ENCODE results near the gene ANTXR2.

ANTXR2 gene

DNA sequence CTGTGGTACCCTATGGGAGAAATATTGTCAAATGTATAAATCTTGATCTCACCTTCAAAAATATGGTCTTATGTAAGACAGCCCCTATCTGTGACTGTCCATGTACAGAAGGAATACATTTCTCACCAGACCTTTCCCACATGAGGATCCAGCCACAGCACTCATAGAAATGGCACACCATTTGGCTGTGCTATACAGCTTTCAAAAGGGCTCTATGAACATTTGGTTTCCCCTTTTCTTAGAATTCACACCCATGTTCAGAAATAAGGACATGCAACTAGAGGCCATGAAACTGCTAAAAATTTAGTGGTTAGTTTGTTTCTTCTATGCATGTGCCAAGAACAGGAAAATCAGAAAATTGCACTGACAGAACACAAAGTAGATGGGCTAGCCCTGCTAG lies 62.7 kb downstream of the ANTXR2 start:
- H3K9me2 ChIP-seq (ENCODE audit: low read depth, low read length): no peaks in the 10 kb centered on the region
- no peak overlapping the region for H3K4me3 ChIP-seq (ENCODE audit: low read depth, low read length, poor library complexity, severe bottlenecking)
- H3K36me3 ChIP-seq (ENCODE audit: insufficient read depth, low read length): no peaks in the 10 kb centered on the region
- H3K79me2 ChIP-seq (ENCODE audit: insufficient read depth, low read length): no peaks in the 10 kb centered on the region
- H2AFZ ChIP-seq (ENCODE audit: low read length): no peak overlapping the region
- H3K9me3 ChIP-seq (ENCODE audit: low read length): no peaks in the 10 kb centered on the region
- no peaks in the 10 kb centered on the region for H4K20me1 ChIP-seq (ENCODE audit: insufficient read depth, low read length)
- no peaks in the 10 kb centered on the region for H3K4me1 ChIP-seq (ENCODE audit: insufficient read depth, low read length, severe bottlenecking)
- no peak overlapping the region for H3K4me2 ChIP-seq (ENCODE audit: low read length)
- H3K27ac ChIP-seq (ENCODE audit: low read depth, low read length, poor library complexity, severe bottlenecking): no peak overlapping the region
- no peaks in the 10 kb centered on the region for H3K27me3 ChIP-seq (ENCODE audit: insufficient read depth, low read length)
- H3K9ac ChIP-seq (ENCODE audit: low read length): no peak overlapping the region
- TF ChIP-seq CTCF (IDR thresholded peaks at IDR 0.05; ENCODE audit: low read length): no peak
- no peak for TF ChIP-seq EZH2 (IDR thresholded peaks at IDR 0.05; ENCODE audit: borderline replicate concordance, low read length)
- H3F3A ChIP-seq (ENCODE audit: insufficient read depth, low read length): no peaks in the 10 kb centered on the region

- Histone ChIP-seq H3K9ac (ENCODE audit: low read length) (no peak overlapping the region), H3K36me3 (ENCODE audit: insufficient read depth, low read length) (no peaks in the 10 kb centered on the region), H3K9me3 (ENCODE audit: low read length) (no peaks in the 10 kb centered on the region), H3F3A (ENCODE audit: insufficient read depth, low read length) (no peaks in the 10 kb centered on the region), H4K20me1 (ENCODE audit: insufficient read depth, low read length) (no peaks in the 10 kb centered on the region), H3K4me3 (ENCODE audit: low read depth, low read length, poor library complexity, severe bottlenecking) (no peak overlapping the region), H3K79me2 (ENCODE audit: insufficient read depth, low read length) (no peaks in the 10 kb centered on the region), H3K9me2 (ENCODE audit: low read depth, low read length) (no peaks in the 10 kb centered on the region), H3K4me1 (ENCODE audit: insufficient read depth, low read length, severe bottlenecking) (no peaks in the 10 kb centered on the region), H3K4me2 (ENCODE audit: low read length) (no peak overlapping the region), H2AFZ (ENCODE audit: low read length) (no peak overlapping the region), H3K27ac (ENCODE audit: low read depth, low read length, poor library complexity, severe bottlenecking) (no peak overlapping the region), H3K27me3 (ENCODE audit: insufficient read depth, low read length) (no peaks in the 10 kb centered on the region)
- no peak for TF ChIP-seq EZH2 (IDR thresholded peaks at IDR 0.05; ENCODE audit: borderline replicate concordance, low read length)
- no peak for TF ChIP-seq CTCF (IDR thresholded peaks at IDR 0.05; ENCODE audit: low read length)
Observed at GRCh38 chr4:80009806-80010205, 63.2 kb downstream of the ANTXR2 start.

DNA sequence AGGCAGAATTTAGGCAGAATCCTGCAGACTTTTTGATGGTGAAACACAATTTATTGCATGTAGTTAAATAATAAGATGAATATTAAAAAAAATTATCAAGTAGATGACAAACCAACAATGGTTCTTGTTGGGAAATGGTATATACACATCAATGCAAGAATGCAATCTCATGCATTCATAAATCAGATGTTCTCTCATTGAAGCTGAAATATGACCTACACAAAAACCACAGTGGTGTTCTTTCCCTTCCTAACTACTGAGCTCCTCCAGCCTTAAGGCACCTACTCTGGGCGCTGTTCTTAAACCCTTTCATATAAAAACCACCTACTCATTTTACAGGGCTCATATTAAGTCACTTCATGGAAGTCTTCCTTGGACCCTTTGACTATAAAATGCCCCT lies 64.1 kb downstream of the ANTXR2 start:
- Histone ChIP-seq H2AFZ (ENCODE audit: low read length) (no peak overlapping the region), H3K9ac (ENCODE audit: low read length) (no peak overlapping the region), H3K4me2 (ENCODE audit: low read length) (no peak overlapping the region), H3K36me3 (ENCODE audit: insufficient read depth, low read length) (no peaks in the 10 kb centered on the region), H3F3A (ENCODE audit: insufficient read depth, low read length) (no peaks in the 10 kb centered on the region), H3K79me2 (ENCODE audit: insufficient read depth, low read length) (no peaks in the 10 kb centered on the region), H3K9me3 (ENCODE audit: low read length) (no peaks in the 10 kb centered on the region), H3K27ac (ENCODE audit: low read depth, low read length, poor library complexity, severe bottlenecking) (no peak overlapping the region), H3K9me2 (ENCODE audit: low read depth, low read length) (no peaks in the 10 kb centered on the region), H4K20me1 (ENCODE audit: insufficient read depth, low read length) (no peaks in the 10 kb centered on the region), H3K4me1 (ENCODE audit: insufficient read depth, low read length, severe bottlenecking) (no peaks in the 10 kb centered on the region), H3K4me3 (ENCODE audit: low read depth, low read length, poor library complexity, severe bottlenecking) (no peak overlapping the region), H3K27me3 (ENCODE audit: insufficient read depth, low read length) (no peaks in the 10 kb centered on the region)
- TF ChIP-seq EZH2 (IDR thresholded peaks at IDR 0.05; ENCODE audit: borderline replicate concordance, low read length) (no peak), CTCF (IDR thresholded peaks at IDR 0.05; ENCODE audit: low read length) (no peak)
